ENCODE results near the gene GNL2. TPM values are rescaled to one million over a fixed set of nuclear protein-coding genes. Genes with fewer than 3 reads are reported as not detected.

The GNL2 gene
- total RNA-seq, 1 experiment from 2014 or later: 133 TPM

DNA sequence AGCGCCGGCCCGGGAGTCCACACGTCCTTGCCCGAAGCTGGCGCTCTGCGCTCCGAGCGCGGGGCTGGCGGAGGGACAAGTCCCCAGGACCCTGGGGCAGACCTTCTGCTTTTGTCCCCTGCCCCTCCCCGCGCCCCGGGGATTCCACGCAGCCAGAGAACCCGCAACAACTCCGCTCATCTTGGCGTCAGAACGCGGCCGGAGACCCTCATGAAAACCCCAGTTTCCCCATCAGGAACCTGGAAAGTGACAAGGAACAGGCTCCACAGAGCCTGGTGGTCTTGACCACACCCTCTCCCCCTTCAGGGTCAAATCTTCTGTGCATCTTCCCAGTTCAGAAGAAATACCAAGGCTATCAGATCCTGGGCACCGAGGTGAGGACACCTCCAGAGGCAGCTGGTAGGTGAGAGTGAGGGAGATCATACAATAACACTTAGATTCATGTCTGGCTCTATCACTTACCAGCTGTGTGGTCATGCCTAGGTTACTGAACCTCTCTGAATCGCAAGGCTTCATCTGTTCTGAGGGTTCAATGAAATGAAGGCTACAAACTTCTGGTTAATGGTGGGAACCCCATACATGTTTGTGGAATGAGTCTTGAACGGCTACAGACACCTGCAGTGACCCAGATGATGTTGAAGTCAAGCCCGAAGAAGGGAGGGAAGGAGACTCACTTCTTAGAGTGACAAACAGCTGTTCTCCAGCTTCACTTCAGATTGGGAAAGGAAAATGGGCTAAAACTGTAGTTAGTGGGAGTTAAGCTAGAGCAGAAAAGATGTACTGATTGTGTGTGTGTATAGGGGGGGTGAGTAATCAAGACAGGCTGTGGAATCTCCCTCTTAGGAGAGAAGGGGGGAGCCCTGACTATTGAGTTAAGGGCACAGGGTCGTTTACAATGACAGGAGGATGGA is 39.5 kb upstream of the GNL2 start:
- Mint-ChIP-seq H3K27ac (ENCODE audit: low read depth, unreplicated experiment) (no peak overlapping the region), H3K4me3 (ENCODE audit: unreplicated experiment) (no peak overlapping the region), H3K4me1 (ENCODE audit: insufficient read depth, unreplicated experiment) (peaks cover 4% of the 10 kb centered on the region), H3K27me3 (ENCODE audit: insufficient read depth, unreplicated experiment) (peaks cover 70% of the 10 kb centered on the region), H3K9me3 (ENCODE audit: unreplicated experiment) (no peaks in the 10 kb centered on the region), H3K36me3 (ENCODE audit: insufficient read depth, unreplicated experiment) (no peaks in the 10 kb centered on the region)
- CTCF ChIA-PET: interaction anchor here (0.6 to 1.1 kb wide), 2 partner anchors 32 to 198 kb away, joined by 3 to 4 read pairs; no protein-coding TSS in a partner anchor
- DNase-seq (ENCODE audit: unreplicated experiment): no peak
- intact Hi-C loops (cut with micrococcal nuclease): no loop called here
- POLR2A ChIA-PET: no interaction called here
- no peak for TF ChIP-seq CTCF (IDR thresholded peaks at IDR 0.05; ENCODE audit: unreplicated experiment)
- BruUV-seq (replicated peaks): no TSS peak

GRCh38 chr1:37634244-37634991 is 38.7 kb upstream of the GNL2 start, which contains the start of gene RSPO1:
TSS of gene RSPO1 (minus strand) at chr1:37634892. CDS start at chr1:37629661, 5,231 bp downstream.
- ChIA-PET POLR2A (no interaction called here), CTCF (interaction anchor here (0.6 to 1.1 kb wide), 2 partner anchors 32 to 197 kb away, joined by 3 to 4 read pairs; no protein-coding TSS in a partner anchor)
- H3K27me3 Mint-ChIP-seq (ENCODE audit: insufficient read depth, unreplicated experiment): peaks cover 75% of the 10 kb centered on the region
- DNase-seq (ENCODE audit: unreplicated experiment): no peak
- no peaks in the 10 kb centered on the region for H3K9me3 Mint-ChIP-seq (ENCODE audit: unreplicated experiment)
- TF ChIP-seq CTCF (IDR thresholded peaks at IDR 0.05; ENCODE audit: unreplicated experiment): no peak
- peaks cover 4% of the 10 kb centered on the region for H3K4me1 Mint-ChIP-seq (ENCODE audit: insufficient read depth, unreplicated experiment)
- H3K4me3 Mint-ChIP-seq (ENCODE audit: unreplicated experiment): no peak within 1 kb of the TSS
- H3K27ac Mint-ChIP-seq (ENCODE audit: low read depth, unreplicated experiment): no peak within 1 kb of the TSS
- intact Hi-C loops (cut with micrococcal nuclease): no loop called here
- no peaks in the 10 kb centered on the region for H3K36me3 Mint-ChIP-seq (ENCODE audit: insufficient read depth, unreplicated experiment)
- no TSS peak for BruUV-seq (replicated peaks)

DNA sequence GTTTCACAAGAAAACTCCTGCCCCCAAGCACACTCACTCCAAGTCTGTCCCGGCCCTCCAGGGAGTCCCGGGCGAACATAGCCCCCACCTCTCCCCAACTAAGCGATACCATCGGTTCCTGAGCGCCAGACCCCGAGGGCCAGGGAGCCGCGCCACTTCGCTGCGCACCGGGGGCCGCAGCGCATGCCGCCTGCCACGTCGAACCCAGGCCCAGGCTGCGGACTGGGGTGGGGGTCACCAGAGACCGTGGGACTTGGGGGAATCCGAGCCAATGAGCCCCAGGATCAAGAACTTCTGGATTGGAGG is 38.2 kb upstream of the GNL2 start:
- H3K27me3 Mint-ChIP-seq (ENCODE audit: insufficient read depth, unreplicated experiment): peaks cover 75% of the 10 kb centered on the region
- CTCF ChIA-PET: no interaction called here

More for the DNA sequence above, 38.2 kb upstream of the GNL2 start:
- Mint-ChIP-seq H3K27ac (ENCODE audit: low read depth, unreplicated experiment) (no peak overlapping the region), H3K4me1 (ENCODE audit: insufficient read depth, unreplicated experiment) (peaks cover 4% of the 10 kb centered on the region), H3K36me3 (ENCODE audit: insufficient read depth, unreplicated experiment) (no peaks in the 10 kb centered on the region), H3K9me3 (ENCODE audit: unreplicated experiment) (no peaks in the 10 kb centered on the region), H3K4me3 (ENCODE audit: unreplicated experiment) (no peak overlapping the region)
- no peak for TF ChIP-seq CTCF (IDR thresholded peaks at IDR 0.05; ENCODE audit: unreplicated experiment)
- intact Hi-C loops (cut with micrococcal nuclease): no loop called here
- POLR2A ChIA-PET: no interaction called here
- no peak for DNase-seq (ENCODE audit: unreplicated experiment)
- no TSS peak for BruUV-seq (replicated peaks)
